ENCODE data around the gene DYNC2I2.

DNA sequence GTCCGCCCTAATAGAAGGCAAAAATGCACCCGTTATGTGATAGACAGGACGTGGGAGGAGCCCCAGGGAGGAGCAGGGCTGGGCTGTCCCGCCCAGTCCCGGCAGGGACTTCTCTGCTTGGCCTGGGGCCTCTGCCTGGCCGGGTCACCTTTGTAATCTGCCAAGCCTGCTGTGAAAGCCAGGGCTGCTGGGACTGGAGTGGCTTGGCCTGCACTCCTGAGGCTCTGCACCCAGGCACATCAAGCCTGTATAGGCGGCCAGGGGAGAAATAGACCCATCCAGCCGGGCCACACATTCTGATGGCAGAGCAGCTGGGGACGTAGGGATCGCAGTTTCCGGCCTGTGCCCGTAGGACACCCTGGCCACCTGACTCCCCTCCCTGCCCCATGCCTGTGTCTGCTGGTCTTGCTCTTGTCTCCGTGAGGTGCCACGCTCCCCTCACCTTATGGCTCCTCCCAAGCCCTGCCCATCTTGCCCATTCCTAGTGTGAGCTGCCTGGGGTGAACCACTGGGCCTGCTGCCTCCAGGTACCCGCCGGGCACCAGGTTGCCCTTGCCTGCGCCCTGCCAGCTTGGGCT, 28.1 kb downstream of the DYNC2I2 start:
- no peak for TF ChIP-seq EP300 (conservative IDR thresholded peaks at IDR 0.05; ENCODE audit: poor library complexity, severe bottlenecking)
- TF ChIP-seq, protein P1, sequence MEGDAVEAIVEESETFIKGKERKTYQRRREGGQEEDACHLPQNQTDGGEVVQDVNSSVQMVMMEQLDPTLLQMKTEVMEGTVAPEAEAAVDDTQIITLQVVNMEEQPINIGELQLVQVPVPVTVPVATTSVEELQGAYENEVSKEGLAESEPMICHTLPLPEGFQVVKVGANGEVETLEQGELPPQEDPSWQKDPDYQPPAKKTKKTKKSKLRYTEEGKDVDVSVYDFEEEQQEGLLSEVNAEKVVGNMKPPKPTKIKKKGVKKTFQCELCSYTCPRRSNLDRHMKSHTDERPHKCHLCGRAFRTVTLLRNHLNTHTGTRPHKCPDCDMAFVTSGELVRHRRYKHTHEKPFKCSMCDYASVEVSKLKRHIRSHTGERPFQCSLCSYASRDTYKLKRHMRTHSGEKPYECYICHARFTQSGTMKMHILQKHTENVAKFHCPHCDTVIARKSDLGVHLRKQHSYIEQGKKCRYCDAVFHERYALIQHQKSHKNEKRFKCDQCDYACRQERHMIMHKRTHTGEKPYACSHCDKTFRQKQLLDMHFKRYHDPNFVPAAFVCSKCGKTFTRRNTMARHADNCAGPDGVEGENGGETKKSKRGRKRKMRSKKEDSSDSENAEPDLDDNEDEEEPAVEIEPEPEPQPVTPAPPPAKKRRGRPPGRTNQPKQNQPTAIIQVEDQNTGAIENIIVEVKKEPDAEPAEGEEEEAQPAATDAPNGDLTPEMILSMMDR (IDR thresholded peaks at IDR 0.05; ENCODE audit: poor library complexity, severe bottlenecking): no peak
